ENCODE data around the gene ACBD6. TPM values are rescaled to one million over a fixed set of nuclear protein-coding genes. Genes with fewer than 3 reads are reported as not detected.

Gene ACBD6
- polyA plus RNA-seq, 1 experiment = 49.0 TPM

DNA sequence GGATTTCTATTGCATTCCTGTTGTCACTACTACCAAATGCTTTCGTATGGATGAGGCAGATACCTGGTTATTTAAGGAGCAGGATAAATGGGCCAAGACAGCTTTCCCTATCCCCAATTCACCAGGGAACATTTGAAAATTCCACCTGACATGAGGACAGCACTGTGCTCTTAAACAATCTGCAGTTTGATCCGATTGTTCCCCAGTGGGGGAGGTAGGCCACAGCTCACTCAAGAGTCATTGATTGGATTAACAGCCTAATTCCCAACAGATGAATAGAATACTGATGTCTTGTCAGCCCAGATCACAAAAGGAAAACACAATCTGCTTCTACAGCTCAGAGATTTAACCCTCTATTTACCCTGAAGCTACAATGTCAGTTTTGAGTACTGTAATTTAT, 148.4 kb downstream of the ACBD6 start:
- no peaks in the 10 kb centered on the region for H3K27me3 ChIP-seq (ENCODE audit: control insufficient read depth, insufficient read depth, low read length)
- TF ChIP-seq, protein P1, sequence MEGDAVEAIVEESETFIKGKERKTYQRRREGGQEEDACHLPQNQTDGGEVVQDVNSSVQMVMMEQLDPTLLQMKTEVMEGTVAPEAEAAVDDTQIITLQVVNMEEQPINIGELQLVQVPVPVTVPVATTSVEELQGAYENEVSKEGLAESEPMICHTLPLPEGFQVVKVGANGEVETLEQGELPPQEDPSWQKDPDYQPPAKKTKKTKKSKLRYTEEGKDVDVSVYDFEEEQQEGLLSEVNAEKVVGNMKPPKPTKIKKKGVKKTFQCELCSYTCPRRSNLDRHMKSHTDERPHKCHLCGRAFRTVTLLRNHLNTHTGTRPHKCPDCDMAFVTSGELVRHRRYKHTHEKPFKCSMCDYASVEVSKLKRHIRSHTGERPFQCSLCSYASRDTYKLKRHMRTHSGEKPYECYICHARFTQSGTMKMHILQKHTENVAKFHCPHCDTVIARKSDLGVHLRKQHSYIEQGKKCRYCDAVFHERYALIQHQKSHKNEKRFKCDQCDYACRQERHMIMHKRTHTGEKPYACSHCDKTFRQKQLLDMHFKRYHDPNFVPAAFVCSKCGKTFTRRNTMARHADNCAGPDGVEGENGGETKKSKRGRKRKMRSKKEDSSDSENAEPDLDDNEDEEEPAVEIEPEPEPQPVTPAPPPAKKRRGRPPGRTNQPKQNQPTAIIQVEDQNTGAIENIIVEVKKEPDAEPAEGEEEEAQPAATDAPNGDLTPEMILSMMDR (IDR thresholded peaks at IDR 0.05; ENCODE audit: insufficient read depth, low read depth, low read length) = no peak
- H3K4me3 ChIP-seq (ENCODE audit: low read depth, low read length) = no peak overlapping the region
- POLR2A ChIA-PET = no interaction called here
- H3K36me3 ChIP-seq (ENCODE audit: control insufficient read depth, insufficient read depth, low read length) = no peaks in the 10 kb centered on the region
- DNase-seq (ENCODE audit: low read depth) = no peak
- CTCF ChIA-PET = interaction anchor here (0.6 to 1.5 kb wide), 2 partner anchors 21 to 114 kb away, joined by 3 to 4 read pairs; no protein-coding TSS in a partner anchor

DNA sequence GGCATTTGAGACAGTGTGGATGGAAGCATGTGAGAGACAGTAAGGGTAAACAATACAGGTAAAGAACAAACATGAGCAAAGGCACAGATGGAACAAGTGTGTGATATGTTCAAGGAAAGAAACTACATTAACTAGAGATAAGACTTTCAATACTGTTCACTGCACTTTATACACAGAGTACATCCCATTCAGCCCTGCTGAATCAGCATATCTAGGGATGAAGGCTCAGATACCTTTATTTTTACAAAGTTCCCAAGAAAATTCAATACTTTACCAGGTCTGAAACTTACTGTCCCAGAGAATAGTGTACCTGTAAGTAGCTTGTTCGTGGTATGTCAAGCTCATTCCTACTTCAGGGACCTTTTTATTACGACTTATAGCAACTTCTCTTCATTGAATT, 149.8 kb downstream of the ACBD6 start:
- TF ChIP-seq, protein P1 (IDR thresholded peaks at IDR 0.05; ENCODE audit: insufficient read depth, low read depth, low read length) = no peak
- no peaks in the 10 kb centered on the region for H3K27me3 ChIP-seq (ENCODE audit: control insufficient read depth, insufficient read depth, low read length)
- no peak overlapping the region for H3K4me3 ChIP-seq (ENCODE audit: low read depth, low read length)
- CTCF ChIA-PET = no interaction called here
- POLR2A ChIA-PET = interaction anchor here (0.6 kb wide), 1 partner anchor 23 kb away, joined by 3 read pairs; no protein-coding TSS in a partner anchor
- DNase-seq (ENCODE audit: low read depth) = no peak
- no peaks in the 10 kb centered on the region for H3K36me3 ChIP-seq (ENCODE audit: control insufficient read depth, insufficient read depth, low read length)

DNA sequence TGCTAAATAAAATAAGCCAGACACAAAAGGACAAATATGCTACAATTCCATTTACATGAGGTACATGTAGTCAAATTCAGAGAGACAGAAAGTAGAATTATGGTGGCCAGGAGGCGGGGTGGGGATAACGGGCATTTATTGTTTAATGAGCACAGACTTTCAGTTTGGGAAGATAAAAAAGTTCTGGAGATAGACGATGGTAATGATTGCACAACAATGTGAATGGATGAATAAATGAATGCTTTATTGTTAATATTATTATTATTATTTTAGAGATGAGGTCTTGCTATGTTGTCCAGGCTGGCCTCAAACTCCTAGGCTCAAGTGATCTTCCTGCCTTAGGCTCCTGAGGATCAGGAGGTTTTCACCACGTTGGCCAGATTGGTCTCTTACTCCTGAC, 150.4 kb downstream of the ACBD6 start:
- no peak for DNase-seq (ENCODE audit: low read depth)
- Histone ChIP-seq H3K4me3 (ENCODE audit: low read depth, low read length) (no peak overlapping the region), H3K27me3 (ENCODE audit: control insufficient read depth, insufficient read depth, low read length) (no peaks in the 10 kb centered on the region), H3K36me3 (ENCODE audit: control insufficient read depth, insufficient read depth, low read length) (no peaks in the 10 kb centered on the region)
- CTCF ChIA-PET = no interaction called here
- POLR2A ChIA-PET = no interaction called here
- TF ChIP-seq, protein P1 (IDR thresholded peaks at IDR 0.05; ENCODE audit: insufficient read depth, low read depth, low read length) = no peak

DNA sequence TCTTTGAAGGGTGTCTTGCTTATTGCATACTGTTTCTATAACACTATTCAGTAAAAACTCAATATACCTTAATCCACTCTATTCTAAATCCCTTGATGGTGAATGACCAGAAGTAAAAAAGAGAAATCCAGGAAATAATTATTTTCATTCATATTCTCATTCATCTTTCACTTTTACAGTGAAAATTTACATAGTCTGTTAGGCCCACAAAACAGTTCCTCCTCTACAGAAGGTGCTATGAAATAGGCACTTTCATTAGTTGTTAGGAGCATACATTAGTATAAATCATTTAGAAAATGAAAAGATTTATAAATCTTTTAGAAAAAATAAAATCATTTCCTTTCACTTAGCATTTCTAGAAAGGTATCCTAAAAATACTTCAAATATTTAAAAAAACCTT, 157.2 kb downstream of the ACBD6 start:
- no peak for DNase-seq (ENCODE audit: low read depth)
- ChIA-PET CTCF (interaction anchor here (1.6 kb wide), 1 partner anchor 30 kb away, joined by 4 read pairs; no protein-coding TSS in a partner anchor), POLR2A (no interaction called here)
- Histone ChIP-seq H3K4me3 (ENCODE audit: low read depth, low read length) (no peak overlapping the region), H3K27me3 (ENCODE audit: control insufficient read depth, insufficient read depth, low read length) (no peaks in the 10 kb centered on the region), H3K36me3 (ENCODE audit: control insufficient read depth, insufficient read depth, low read length) (no peaks in the 10 kb centered on the region)
- TF ChIP-seq, protein P1 (IDR thresholded peaks at IDR 0.05; ENCODE audit: insufficient read depth, low read depth, low read length) = no peak

DNA sequence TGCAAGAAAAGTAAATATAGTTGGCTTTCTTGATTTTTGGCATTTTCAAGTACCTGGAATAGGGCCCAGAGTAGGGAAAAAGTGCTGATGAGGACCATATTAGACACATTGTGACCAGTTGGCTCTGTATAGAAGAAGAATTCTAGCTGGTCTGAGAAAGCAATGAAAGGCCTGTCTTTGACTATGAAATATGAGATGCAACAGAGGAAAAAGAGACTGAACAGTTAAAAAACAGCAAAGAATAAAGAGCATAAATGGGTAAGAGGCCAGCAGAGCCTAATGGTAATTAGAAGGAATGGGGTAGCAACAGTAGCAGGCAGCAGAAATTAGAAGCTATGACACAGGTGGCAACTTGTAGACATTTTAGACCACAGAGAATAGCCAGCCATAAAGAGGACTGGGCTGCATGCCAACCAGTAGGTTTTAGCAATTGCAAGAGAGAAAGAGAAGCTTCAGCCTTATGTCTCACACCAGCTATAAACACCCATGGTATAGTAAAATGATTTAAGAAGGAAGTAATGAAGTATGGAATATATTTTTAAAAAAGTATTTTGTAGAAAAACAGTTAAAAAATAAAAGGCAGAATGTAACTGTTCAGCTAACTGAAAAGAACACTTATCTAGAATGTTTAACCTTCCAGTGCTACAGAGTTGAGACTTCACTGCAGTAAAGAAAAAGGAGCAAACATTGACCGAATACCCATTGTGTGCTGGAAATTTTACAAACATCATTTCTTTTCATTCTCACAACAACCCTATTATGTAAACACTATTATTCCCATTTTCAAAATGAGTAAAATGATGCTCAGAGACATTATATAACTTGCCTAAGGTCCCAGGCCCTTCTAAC, 158.2 kb downstream of the ACBD6 start:
- TF ChIP-seq, protein P1 (IDR thresholded peaks at IDR 0.05; ENCODE audit: insufficient read depth, low read depth, low read length) = no peak
- Histone ChIP-seq H3K36me3 (ENCODE audit: control insufficient read depth, insufficient read depth, low read length) (no peaks in the 10 kb centered on the region), H3K27me3 (ENCODE audit: control insufficient read depth, insufficient read depth, low read length) (no peaks in the 10 kb centered on the region), H3K4me3 (ENCODE audit: low read depth, low read length) (no peak overlapping the region)
- CTCF ChIA-PET = interaction anchor here (1.6 kb wide), 1 partner anchor 29 kb away, joined by 4 read pairs; no protein-coding TSS in a partner anchor
- POLR2A ChIA-PET = no interaction called here
- DNase-seq (ENCODE audit: low read depth) = no peak

Data from BJ (cell line).